T-helper 2 cell treated with Interferon-gamma antibody and Interleukin-4, amounts not matched to agents 5 μg/mL and 100 μg/mL, for 36 hours (primary cell): ENCODE measurements around the gene COL6A5.
"Not testable (repeated sequence)": the region's sequence is repeated elsewhere in the genome, so short reads cannot be mapped to it uniquely, and the experiment has no call there.

Experiments
- DNase-seq: peaks from one replicate; pipeline ENCODE4 v3.0.0; 2021; ENCODE audit warnings: low spot score
- H3K27ac Mint-ChIP-seq: one replicate; pipeline ENCODE4 v1.8.0; 2021; ENCODE audit warnings: mild to moderate bottlenecking, mixed read lengths
- H3K27me3 Mint-ChIP-seq: one replicate; pipeline ENCODE4 v1.8.0; 2021; ENCODE audit warnings: low read depth, mixed read lengths
- H3K36me3 Mint-ChIP-seq: one replicate; pipeline ENCODE4 v1.8.0; 2021; ENCODE audit warnings: low read depth, mixed read lengths
- H3K4me1 Mint-ChIP-seq: one replicate; pipeline ENCODE4 v1.8.0; 2021; ENCODE audit warnings: low read depth, mixed read lengths
- H3K4me3 Mint-ChIP-seq: one replicate; pipeline ENCODE4 v1.8.0; 2022; ENCODE audit warnings: mild to moderate bottlenecking, moderate library complexity, mixed read lengths
- H3K9me3 Mint-ChIP-seq: one replicate; pipeline ENCODE4 v1.8.0; 2021; ENCODE audit warnings: mixed read lengths

The COL6A5 gene

GRCh38 chr3:130405956-130406355 lies 60.5 kb downstream of the COL6A5 start:
- Mint-ChIP-seq H3K27ac (no peak overlapping the region), H3K9me3 (peaks cover 14% of the 10 kb centered on the region), H3K4me1 (no peaks in the 10 kb centered on the region), H3K36me3 (no peaks in the 10 kb centered on the region), H3K27me3 (no peaks in the 10 kb centered on the region), H3K4me3 (no peak overlapping the region)
- no peak for DNase-seq

GRCh38 chr3:130408253-130408652 lies 62.8 kb downstream of the COL6A5 start:
- H3K4me1 Mint-ChIP-seq, H3K27me3 Mint-ChIP-seq, H3K27ac Mint-ChIP-seq, H3K36me3 Mint-ChIP-seq, DNase-seq, H3K4me3 Mint-ChIP-seq: not testable (repeated sequence)
- peaks cover 14% of the 10 kb centered on the region for H3K9me3 Mint-ChIP-seq

- no peaks in the 10 kb centered on the region for H3K4me1 Mint-ChIP-seq
- H3K27ac Mint-ChIP-seq, result no peak overlapping the region
- DNase-seq, result no peak
- H3K9me3 Mint-ChIP-seq, result peaks cover 14% of the 10 kb centered on the region
- H3K27me3 Mint-ChIP-seq, result no peaks in the 10 kb centered on the region
- H3K36me3 Mint-ChIP-seq, result no peaks in the 10 kb centered on the region
- no peak overlapping the region for H3K4me3 Mint-ChIP-seq
Observed at GRCh38 chr3:130411320-130411719, 65.8 kb downstream of the COL6A5 start.

GRCh38 chr3:130412991-130413560 lies 67.6 kb downstream of the COL6A5 start:
- Mint-ChIP-seq H3K36me3 (no peaks in the 10 kb centered on the region), H3K27me3 (no peaks in the 10 kb centered on the region), H3K27ac (no peak overlapping the region), H3K9me3 (peaks cover 6% of the 10 kb centered on the region), H3K4me3 (no peak overlapping the region), H3K4me1 (no peaks in the 10 kb centered on the region)
- DNase-seq, result no peak

GRCh38 chr3:130414457-130414856 lies 69.0 kb downstream of the COL6A5 start:
- no peak overlapping the region for H3K27ac Mint-ChIP-seq
- H3K27me3 Mint-ChIP-seq, result no peaks in the 10 kb centered on the region
- no peaks in the 10 kb centered on the region for H3K36me3 Mint-ChIP-seq
- no peak for DNase-seq
- H3K4me3 Mint-ChIP-seq, result no peak overlapping the region
- no peaks in the 10 kb centered on the region for H3K4me1 Mint-ChIP-seq
- no peaks in the 10 kb centered on the region for H3K9me3 Mint-ChIP-seq

- H3K9me3 Mint-ChIP-seq, result no peaks in the 10 kb centered on the region
- no peaks in the 10 kb centered on the region for H3K36me3 Mint-ChIP-seq
- DNase-seq, result no peak
- no peak overlapping the region for H3K27ac Mint-ChIP-seq
- H3K4me1 Mint-ChIP-seq, result no peaks in the 10 kb centered on the region
- H3K27me3 Mint-ChIP-seq, result peaks cover 11% of the 10 kb centered on the region
- no peak overlapping the region for H3K4me3 Mint-ChIP-seq
Observed at GRCh38 chr3:130420466-130420865, 75.0 kb downstream of the COL6A5 start.

GRCh38 chr3:130423064-130423463 lies 77.6 kb downstream of the COL6A5 start:
- no peaks in the 10 kb centered on the region for H3K9me3 Mint-ChIP-seq
- DNase-seq, result no peak
- no peaks in the 10 kb centered on the region for H3K36me3 Mint-ChIP-seq
- H3K27ac Mint-ChIP-seq, result no peak overlapping the region
- H3K4me3 Mint-ChIP-seq, result no peak overlapping the region
- no peaks in the 10 kb centered on the region for H3K4me1 Mint-ChIP-seq
- H3K27me3 Mint-ChIP-seq, result peaks cover 11% of the 10 kb centered on the region

GRCh38 chr3:130424837-130425236 lies 79.4 kb downstream of the COL6A5 start:
- H3K4me1 Mint-ChIP-seq, result peaks cover 1% of the 10 kb centered on the region
- DNase-seq, result no peak
- peaks cover 11% of the 10 kb centered on the region for H3K27me3 Mint-ChIP-seq
- H3K27ac Mint-ChIP-seq, result no peak overlapping the region
- no peaks in the 10 kb centered on the region for H3K36me3 Mint-ChIP-seq
- no peak overlapping the region for H3K4me3 Mint-ChIP-seq
- H3K9me3 Mint-ChIP-seq, result no peaks in the 10 kb centered on the region

- Mint-ChIP-seq H3K36me3 (no peaks in the 10 kb centered on the region), H3K27me3 (peaks cover 6% of the 10 kb centered on the region), H3K4me3 (no peak overlapping the region), H3K27ac (no peak overlapping the region), H3K9me3 (no peaks in the 10 kb centered on the region), H3K4me1 (peaks cover 1% of the 10 kb centered on the region)
- no peak for DNase-seq
Observed at GRCh38 chr3:130425484-130425883, 80.0 kb downstream of the COL6A5 start.

GRCh38 chr3:130426206-130426605 lies 80.7 kb downstream of the COL6A5 start:
- no peaks in the 10 kb centered on the region for H3K36me3 Mint-ChIP-seq
- peaks cover 1% of the 10 kb centered on the region for H3K4me1 Mint-ChIP-seq
- H3K27ac Mint-ChIP-seq, result no peak overlapping the region
- H3K9me3 Mint-ChIP-seq, result no peaks in the 10 kb centered on the region
- no peak for DNase-seq
- H3K27me3 Mint-ChIP-seq, result peaks cover 5% of the 10 kb centered on the region
- no peak overlapping the region for H3K4me3 Mint-ChIP-seq

GRCh38 chr3:130428871-130429712 lies 83.6 kb downstream of the COL6A5 start:
- no peak overlapping the region for H3K27ac Mint-ChIP-seq
- H3K27me3 Mint-ChIP-seq, result peaks cover 5% of the 10 kb centered on the region
- no peaks in the 10 kb centered on the region for H3K36me3 Mint-ChIP-seq
- no peak for DNase-seq
- H3K4me3 Mint-ChIP-seq, result no peak overlapping the region
- H3K9me3 Mint-ChIP-seq, result no peaks in the 10 kb centered on the region
- peaks cover 1% of the 10 kb centered on the region for H3K4me1 Mint-ChIP-seq

GRCh38 chr3:130429713-130430023 lies 84.2 kb downstream of the COL6A5 start:
- Mint-ChIP-seq H3K27ac (no peak overlapping the region), H3K4me3 (no peak overlapping the region), H3K9me3 (no peaks in the 10 kb centered on the region), H3K4me1 (peaks cover 1% of the 10 kb centered on the region), H3K36me3 (no peaks in the 10 kb centered on the region), H3K27me3 (peaks cover 5% of the 10 kb centered on the region)
- DNase-seq, result no peak

- Mint-ChIP-seq H3K36me3 (no peaks in the 10 kb centered on the region), H3K4me1 (peaks cover 1% of the 10 kb centered on the region), H3K4me3 (no peak overlapping the region), H3K27ac (no peak overlapping the region), H3K27me3 (no peaks in the 10 kb centered on the region), H3K9me3 (no peaks in the 10 kb centered on the region)
- no peak for DNase-seq
Observed at GRCh38 chr3:130430266-130430665, 84.8 kb downstream of the COL6A5 start.

GRCh38 chr3:130432086-130432485 lies 86.6 kb downstream of the COL6A5 start:
- H3K4me3 Mint-ChIP-seq, H3K4me1 Mint-ChIP-seq, H3K9me3 Mint-ChIP-seq, H3K27ac Mint-ChIP-seq, H3K36me3 Mint-ChIP-seq, DNase-seq, H3K27me3 Mint-ChIP-seq: not testable (repeated sequence)

- no peaks in the 10 kb centered on the region for H3K9me3 Mint-ChIP-seq
- H3K36me3 Mint-ChIP-seq, result no peaks in the 10 kb centered on the region
- H3K27me3 Mint-ChIP-seq, result no peaks in the 10 kb centered on the region
- no peak overlapping the region for H3K27ac Mint-ChIP-seq
- no peak for DNase-seq
- H3K4me3 Mint-ChIP-seq, result no peak overlapping the region
- peaks cover 1% of the 10 kb centered on the region for H3K4me1 Mint-ChIP-seq
Observed at GRCh38 chr3:130433306-130433705, 87.8 kb downstream of the COL6A5 start.
